Heart left ventricle (tissue), 13 donors: ENCODE results near the gene AKAP13.
"Not testable (repeated sequence)": the region's sequence is repeated elsewhere in the genome, so short reads cannot be mapped to it uniquely, and the experiment has no call there.

ENCODE experiments used
- POLR2A ChIP-seq, 2 donors: fragments of 450-650 bp; IDR thresholded peaks; one replicate each; pipeline ENCODE4 v1.6.1; 2017; ENCODE audit warnings: antibody characterized with exemption in 2 of 2, mild to moderate bottlenecking in 2 of 2, moderate library complexity in 2 of 2
- TF ChIP-seq, protein P1 (sequence below), 12 donors: fragments of 200-600 bp; sonication (generic) in 4 of 12; IDR thresholded peaks; one replicate each; pipeline versions ENCODE4 v1.5.0 to v1.8.0; 2018 to 2022; ENCODE audit warnings: antibody characterized with exemption in 12 of 12, mild to moderate bottlenecking in 5 of 12
- donor health status: ischemic (EF 13 %, LVEDD 7.1; RV severe dilation, severe dysfunction).
- donor health status: DM: no; HTN: yes; CAD: no.
- donor health status: DM: no; HTN: no; CAD: no.
- donor health status: ischemic (EF 25% LVEDD 6.9; RV normal size, moderate dysfunction).
- donor health status: ischemic (EF 25% LVEDD 5.7; RV mildly dilated, moderate dysfunction).
- donor health status: ischemic (EF 35%, LVEDD 5.7; RV mildly dilated, moderate dysfunction).
- donor health status: nonischemic (EF 11% LVEDD 7.7; RV severe dilation, severe dysfunction).
- donor health status: DM: yes; HTN: yes; CAD: no.
- donor health status: PGD.
- donor health status: ischemic (EF 29% LVEDD 5.4; RV normal size, mild dysfunction).
- donor health status: nonischemic (EF 23%, LVEDD 6.1; RV moderate dilation, normal function).

DNA sequence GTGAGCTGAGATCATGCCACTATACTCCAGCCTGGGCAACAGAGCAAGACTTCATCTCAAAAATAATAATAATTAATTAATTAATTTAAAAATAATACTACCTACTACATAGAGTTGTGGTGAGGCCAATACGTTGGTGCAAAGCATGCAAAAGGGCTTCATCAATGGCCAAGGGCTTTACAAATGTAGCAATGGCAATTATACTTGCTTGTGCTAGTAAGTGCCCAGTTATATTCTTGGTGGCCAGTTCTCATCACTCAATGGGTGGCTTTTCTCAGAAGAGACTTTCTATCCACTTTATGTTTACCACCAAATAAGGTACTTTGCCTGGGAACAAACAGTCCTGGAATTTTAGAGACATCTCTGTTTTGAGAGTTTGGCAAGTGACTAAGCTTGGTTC, 36.2 kb upstream of the AKAP13 start:
- TF ChIP-seq, protein P1, sequence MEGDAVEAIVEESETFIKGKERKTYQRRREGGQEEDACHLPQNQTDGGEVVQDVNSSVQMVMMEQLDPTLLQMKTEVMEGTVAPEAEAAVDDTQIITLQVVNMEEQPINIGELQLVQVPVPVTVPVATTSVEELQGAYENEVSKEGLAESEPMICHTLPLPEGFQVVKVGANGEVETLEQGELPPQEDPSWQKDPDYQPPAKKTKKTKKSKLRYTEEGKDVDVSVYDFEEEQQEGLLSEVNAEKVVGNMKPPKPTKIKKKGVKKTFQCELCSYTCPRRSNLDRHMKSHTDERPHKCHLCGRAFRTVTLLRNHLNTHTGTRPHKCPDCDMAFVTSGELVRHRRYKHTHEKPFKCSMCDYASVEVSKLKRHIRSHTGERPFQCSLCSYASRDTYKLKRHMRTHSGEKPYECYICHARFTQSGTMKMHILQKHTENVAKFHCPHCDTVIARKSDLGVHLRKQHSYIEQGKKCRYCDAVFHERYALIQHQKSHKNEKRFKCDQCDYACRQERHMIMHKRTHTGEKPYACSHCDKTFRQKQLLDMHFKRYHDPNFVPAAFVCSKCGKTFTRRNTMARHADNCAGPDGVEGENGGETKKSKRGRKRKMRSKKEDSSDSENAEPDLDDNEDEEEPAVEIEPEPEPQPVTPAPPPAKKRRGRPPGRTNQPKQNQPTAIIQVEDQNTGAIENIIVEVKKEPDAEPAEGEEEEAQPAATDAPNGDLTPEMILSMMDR (IDR thresholded peaks at IDR 0.05), result not testable (repeated sequence)
- not testable (repeated sequence) for TF ChIP-seq POLR2A (IDR thresholded peaks at IDR 0.05)
